HG02943 (cell line): ENCODE data around the gene F8A1.
"Not testable (repeated sequence)": the region's sequence is repeated elsewhere in the genome, so short reads cannot be mapped to it uniquely, and the experiment has no call there.

Experiments
- ATAC-seq: cut with Tn5 transposase; IDR thresholded peaks from one replicate; pipeline ENCODE4 v1.9.1; 2021; ENCODE audit warnings: mild to moderate bottlenecking, low read depth, moderate library complexity; ENCODE audit not compliant: unreplicated experiment

The F8A1 gene

GRCh38 chrX:154886069-154886788, at the start of gene F8A1:
TSS of gene F8A1 (plus strand) at chrX:154886355. CDS start at chrX:154886375, 20 bp downstream.
- ATAC-seq = peak; percentile 69

- ATAC-seq = no peak
Measured at GRCh38 chrX:154840856-154841255, 45.3 kb upstream of the F8A1 start.

- ATAC-seq = no peak
Measured at GRCh38 chrX:154850957-154851611, 35.1 kb upstream of the F8A1 start.

DNA sequence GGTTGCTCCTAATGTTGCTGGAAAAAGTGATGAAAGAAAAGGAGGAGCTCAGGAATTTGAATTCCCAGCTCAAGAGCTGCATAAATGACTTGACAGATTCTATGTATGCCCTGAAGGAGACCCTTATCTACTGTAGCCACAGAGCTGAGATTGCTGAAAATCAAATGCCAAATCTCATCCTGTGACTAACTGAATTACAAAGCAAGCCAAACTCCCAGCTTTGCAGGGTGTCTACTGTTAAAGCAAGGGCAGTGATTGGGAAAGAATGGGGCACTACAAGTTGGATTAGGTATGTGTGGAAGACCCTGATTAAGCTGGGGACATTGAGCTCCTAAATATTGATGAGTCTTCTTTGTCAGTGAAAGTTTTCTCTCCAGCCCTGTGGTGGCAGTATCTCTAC, 30.9 kb upstream of the F8A1 start:
- ATAC-seq = no peak

GRCh38 chrX:154868522-154868921, 17.6 kb upstream of the F8A1 start:
- not testable (repeated sequence) for ATAC-seq

DNA sequence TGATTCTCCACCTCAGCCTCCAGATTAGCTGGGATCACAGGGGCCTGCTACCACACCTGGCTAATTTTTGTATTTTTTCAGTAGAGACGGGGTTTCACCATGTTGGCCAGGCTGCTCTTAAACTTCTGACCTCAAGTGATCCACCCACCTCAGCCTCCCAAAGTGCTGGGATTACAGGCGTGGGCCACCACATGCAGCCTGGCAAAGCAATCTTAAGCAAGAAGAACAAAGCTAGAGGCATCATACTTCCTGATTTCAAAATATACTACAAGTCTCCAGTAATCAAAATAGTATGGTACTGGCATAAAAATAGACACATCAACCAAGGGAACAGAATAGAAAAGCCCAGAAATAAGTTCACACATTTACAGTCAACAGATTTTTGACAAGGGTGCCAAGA, 12.8 kb upstream of the F8A1 start:
- no peak for ATAC-seq

DNA sequence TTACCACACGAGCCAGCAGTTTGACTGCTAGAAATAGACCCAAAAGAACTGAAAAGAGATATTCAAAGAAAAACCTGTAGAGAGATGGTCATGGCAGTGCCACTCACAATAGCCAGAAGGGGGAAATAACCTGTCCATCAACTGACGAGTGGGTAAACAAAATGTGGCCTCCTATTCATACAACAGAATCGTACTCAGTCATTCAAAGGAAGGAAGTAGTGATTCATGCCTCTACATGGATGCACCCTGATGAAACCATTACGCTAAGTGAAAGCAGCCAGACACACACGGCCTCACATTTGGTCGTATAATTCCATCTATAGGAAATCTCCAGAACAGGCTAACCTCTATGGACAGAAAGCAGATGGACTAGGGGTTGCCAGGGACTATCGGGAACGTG, 2.1 kb upstream of the F8A1 start:
- ATAC-seq = not testable (repeated sequence)

DNA sequence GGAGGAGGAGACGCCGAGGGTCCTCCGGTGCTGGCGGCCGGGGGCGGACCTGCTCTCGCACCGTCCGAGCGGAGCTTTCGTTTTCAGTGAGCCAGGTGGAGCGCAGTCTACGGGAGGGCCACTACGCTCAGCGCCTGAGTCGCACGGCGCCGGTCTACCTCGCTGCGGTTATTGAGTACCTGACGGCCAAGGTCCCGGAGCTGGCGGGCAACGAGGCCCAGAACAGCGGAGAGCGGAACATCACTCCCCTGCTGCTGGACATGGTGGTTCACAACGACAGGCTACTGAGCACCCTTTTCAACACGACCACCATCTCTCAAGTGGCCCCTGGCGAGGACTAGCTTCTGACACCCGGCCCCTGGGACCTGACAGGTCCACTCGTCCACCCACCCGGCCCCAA, 1.1 kb upstream of the F8A1 start:
- ATAC-seq = not testable (repeated sequence)

GRCh38 chrX:154885549-154885948, 606 bp upstream of the F8A1 start:
- not testable (repeated sequence) for ATAC-seq

GRCh38 chrX:154886789-154887221, 650 bp downstream of the F8A1 start:
- peak; percentile 36 for ATAC-seq

GRCh38 chrX:154890990-154891639, 5.0 kb downstream of the F8A1 start:
- no peak for ATAC-seq

GRCh38 chrX:154892296-154892695, 6.1 kb downstream of the F8A1 start:
- ATAC-seq = no peak

DNA sequence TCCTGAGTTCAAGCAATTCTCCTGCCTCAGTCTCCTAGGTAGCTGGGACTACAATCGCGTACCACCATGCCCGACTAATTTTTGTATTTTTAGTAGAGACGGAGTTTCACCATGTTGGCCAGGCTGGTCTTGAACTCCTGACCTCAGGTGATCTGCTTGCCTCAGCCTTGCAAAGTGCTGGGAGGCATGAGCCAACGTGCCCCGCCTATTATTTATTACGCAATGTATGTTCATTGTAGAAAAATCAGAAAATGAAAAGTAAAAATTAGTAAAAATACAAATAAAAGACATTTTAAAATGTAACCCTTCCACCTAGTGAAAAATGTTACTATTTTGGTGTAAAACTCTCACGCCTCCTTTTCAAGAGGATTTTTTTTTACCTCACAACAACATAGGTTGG, 14.2 kb downstream of the F8A1 start:
- ATAC-seq = no peak

- ATAC-seq = no peak
Measured at GRCh38 chrX:154902408-154902807, 16.3 kb downstream of the F8A1 start.

GRCh38 chrX:154908821-154909220, 22.7 kb downstream of the F8A1 start:
- no peak for ATAC-seq

GRCh38 chrX:154910048-154910447, 23.9 kb downstream of the F8A1 start:
- not testable (repeated sequence) for ATAC-seq

- ATAC-seq = not testable (repeated sequence)
Measured at GRCh38 chrX:154910528-154910927, 24.4 kb downstream of the F8A1 start.

- ATAC-seq = no peak
Measured at GRCh38 chrX:154914052-154914451, 27.9 kb downstream of the F8A1 start.

GRCh38 chrX:154918060-154918483, 31.9 kb downstream of the F8A1 start:
- ATAC-seq = peak; percentile 74

- ATAC-seq = not testable (repeated sequence)
Measured at GRCh38 chrX:154924771-154925170, 38.6 kb downstream of the F8A1 start.
